Trophoblast cell (in vitro differentiated cells and primary cell): ENCODE results near the gene ALDH18A1.

ENCODE experiments used
- DNase-seq, 2 donors: peaks; one replicate each; pipeline ENCODE4 v3.0.0-alpha.2; 2016
- H2AFZ ChIP-seq: 2 replicates; pipeline ENCODE4 v1.6.1; 2013; ENCODE audit warnings: low read length, moderate library complexity, mild to moderate bottlenecking; ENCODE audit not compliant: insufficient read depth, poor library complexity
- H2AK5ac ChIP-seq: 2 replicates; pipeline ENCODE4 v1.6.1; 2013; ENCODE audit warnings: mild to moderate bottlenecking, low read length
- H2BK120ac ChIP-seq: 2 replicates; pipeline ENCODE4 v1.6.1; 2013; ENCODE audit warnings: low read length, mild to moderate bottlenecking, moderate library complexity; ENCODE audit not compliant: insufficient read depth, poor library complexity
- H2BK12ac ChIP-seq: 2 replicates; pipeline ENCODE4 v1.6.1; 2013; ENCODE audit warnings: mild to moderate bottlenecking, low read length, moderate library complexity
- H2BK5ac ChIP-seq: 2 replicates; pipeline ENCODE4 v1.6.1; 2013; ENCODE audit warnings: low read length, low read depth, moderate library complexity, mild to moderate bottlenecking; ENCODE audit not compliant: poor library complexity
- H3K14ac ChIP-seq: 2 replicates; pipeline ENCODE4 v1.6.1; 2013; ENCODE audit warnings: mild to moderate bottlenecking, low read length
- H3K18ac ChIP-seq: 2 replicates; pipeline ENCODE4 v1.6.1; 2013; ENCODE audit warnings: mild to moderate bottlenecking, low read length
- H3K23ac ChIP-seq: 2 replicates; pipeline ENCODE4 v1.6.1; 2013; ENCODE audit warnings: low read length
- H3K27ac ChIP-seq: 2 replicates; pipeline ENCODE4 v1.5.1; 2013; ENCODE audit warnings: low read depth, mild to moderate bottlenecking, inconsistent platforms, low read length, moderate library complexity
- H3K27me3 ChIP-seq: 2 replicates; pipeline ENCODE4 v1.6.1; 2013; ENCODE audit warnings: inconsistent platforms, mild to moderate bottlenecking, low read length, moderate library complexity; ENCODE audit not compliant: insufficient read depth
- H3K36me3 ChIP-seq, 2 experiments: 1 replicate in 1 of 2; 2 replicates in 1 of 2; pipeline ENCODE4 v1.6.1; 2013; ENCODE audit warnings: low read length in 2 of 2, mild to moderate bottlenecking in 2 of 2, moderate library complexity in 1 of 2; ENCODE audit not compliant: insufficient read depth in 2 of 2, control insufficient read depth in 1 of 2
- H3K4ac ChIP-seq: 2 replicates; pipeline ENCODE4 v1.6.1; 2013; ENCODE audit warnings: low read depth, mild to moderate bottlenecking, low read length, moderate library complexity
- H3K4me1 ChIP-seq, 2 experiments: 1 replicate in 1 of 2; 2 replicates in 1 of 2; pipeline ENCODE4 v1.6.1; 2013; ENCODE audit warnings: low read length in 2 of 2, mild to moderate bottlenecking in 2 of 2, moderate library complexity in 1 of 2; ENCODE audit not compliant: insufficient read depth in 2 of 2, control insufficient read depth in 1 of 2
- H3K4me2 ChIP-seq: 2 replicates; pipeline ENCODE4 v1.6.1; 2013; ENCODE audit warnings: inconsistent platforms, mild to moderate bottlenecking, low read length, moderate library complexity
- H3K4me3 ChIP-seq: 2 replicates; pipeline ENCODE4 v1.5.1; 2013; ENCODE audit warnings: mild to moderate bottlenecking, low read depth, low read length, inconsistent platforms
- H3K79me1 ChIP-seq: one replicate; pipeline ENCODE4 v1.6.1; 2013; ENCODE audit warnings: low read length
- H3K79me2 ChIP-seq: 2 replicates; pipeline ENCODE4 v1.6.1; 2013; ENCODE audit warnings: low read length, mild to moderate bottlenecking; ENCODE audit not compliant: control insufficient read depth, insufficient read depth, poor library complexity
- H3K9ac ChIP-seq: 2 replicates; pipeline ENCODE4 v1.6.1; 2013; ENCODE audit warnings: mild to moderate bottlenecking, low read length
- H3K9me3 ChIP-seq: 2 replicates; pipeline ENCODE4 v1.6.1; 2013; ENCODE audit warnings: low read depth, mild to moderate bottlenecking, control low read depth, inconsistent platforms, low read length; ENCODE audit not compliant: insufficient read depth
- H4K12ac ChIP-seq: 2 replicates; pipeline ENCODE4 v1.6.1; 2013; ENCODE audit warnings: low read depth, mild to moderate bottlenecking, low read length, moderate library complexity
- H4K8ac ChIP-seq: 2 replicates; pipeline ENCODE4 v1.6.1; 2013; ENCODE audit warnings: low read depth, mild to moderate bottlenecking, low read length, moderate library complexity
- H4K91ac ChIP-seq: one replicate; pipeline ENCODE4 v1.6.1; 2013; ENCODE audit warnings: low read depth, mild to moderate bottlenecking, low read length, moderate library complexity
- WGBS: extraction: QIAGEN DNeasy Blood & Tissue Kit; methylation state at CpG from one replicate; pipeline ENCODE4 v1.1.7; 2013; ENCODE audit warnings: missing lambda C conversion rate; ENCODE audit not compliant: insufficient read length, insufficient coverage; ENCODE audit errors: extremely low coverage; 5-methylcytosine and 5-hydroxymethylcytosine counted together

ALDH18A1 gene

GRCh38 chr10:95657250-95657649 is 739 bp upstream of the ALDH18A1 start:
- Histone ChIP-seq H3K4me1 (peaks cover 0 to 6% of the 10 kb centered on the region in 2 experiments), H3K18ac (no peak overlapping the region), H2BK120ac (no peak overlapping the region), H3K23ac (no peak overlapping the region), H2AFZ (peak overlapping the region; percentile 58), H3K79me1 (peaks cover 6% of the 10 kb centered on the region), H3K4me2 (peak overlapping the region; percentile 79), H4K12ac (no peak overlapping the region), H4K8ac (no peak overlapping the region), H2BK5ac (no peak overlapping the region), H3K9me3 (no peaks in the 10 kb centered on the region), H2AK5ac (no peak overlapping the region), H3K14ac (no peak overlapping the region), H3K4ac (no peak overlapping the region), H4K91ac (no peak overlapping the region), H3K36me3 (peaks cover 4 to 7% of the 10 kb centered on the region in 2 experiments), H2BK12ac (no peak overlapping the region), H3K79me2 (peaks cover 6% of the 10 kb centered on the region), H3K27ac (no peak overlapping the region), H3K4me3 (no peak overlapping the region), H3K9ac (no peak overlapping the region), H3K27me3 (no peaks in the 10 kb centered on the region)
- no peak for DNase-seq
- WGBS: no CpG with 5 or more reads among the region's 1 CpG

- H4K8ac ChIP-seq: peak overlapping the region; percentile 35
- H3K9me3 ChIP-seq: peaks cover 2% of the 10 kb centered on the region
- H3K14ac ChIP-seq: peak overlapping the region; percentile 59
- H3K23ac ChIP-seq: no peak overlapping the region
- H3K27me3 ChIP-seq: no peaks in the 10 kb centered on the region
- H4K91ac ChIP-seq: peak overlapping the region; percentile 28
- H3K9ac ChIP-seq: peak overlapping the region; percentile 77
- peaks cover 6% of the 10 kb centered on the region for H3K79me2 ChIP-seq
- no peak overlapping the region for H3K27ac ChIP-seq
- no peak overlapping the region for H2BK5ac ChIP-seq
- H3K36me3 ChIP-seq: peaks cover 7 to 13% of the 10 kb centered on the region in 2 experiments
- H3K18ac ChIP-seq: peak overlapping the region; percentile 13
- H2AK5ac ChIP-seq: no peak overlapping the region
- peak; percentile 40 to 52 for DNase-seq
- H3K4me1 ChIP-seq: peaks cover 0 to 6% of the 10 kb centered on the region in 2 experiments
- no peak overlapping the region for H2BK12ac ChIP-seq
- peak overlapping the region; percentile 6 for H2BK120ac ChIP-seq
- H2AFZ ChIP-seq: peak overlapping the region; percentile 13
- peak overlapping the region; percentile 79 for H3K4me2 ChIP-seq
- H3K4me3 ChIP-seq: peak overlapping the region; percentile 99
- WGBS: no CpG with 5 or more reads among the region's 23 CpGs
- peaks cover 6% of the 10 kb centered on the region for H3K79me1 ChIP-seq
- H4K12ac ChIP-seq: peak overlapping the region; percentile 6
- H3K4ac ChIP-seq: peak overlapping the region; percentile 35
Observed at GRCh38 chr10:95655571-95656290, 780 bp downstream of the ALDH18A1 start.

DNA sequence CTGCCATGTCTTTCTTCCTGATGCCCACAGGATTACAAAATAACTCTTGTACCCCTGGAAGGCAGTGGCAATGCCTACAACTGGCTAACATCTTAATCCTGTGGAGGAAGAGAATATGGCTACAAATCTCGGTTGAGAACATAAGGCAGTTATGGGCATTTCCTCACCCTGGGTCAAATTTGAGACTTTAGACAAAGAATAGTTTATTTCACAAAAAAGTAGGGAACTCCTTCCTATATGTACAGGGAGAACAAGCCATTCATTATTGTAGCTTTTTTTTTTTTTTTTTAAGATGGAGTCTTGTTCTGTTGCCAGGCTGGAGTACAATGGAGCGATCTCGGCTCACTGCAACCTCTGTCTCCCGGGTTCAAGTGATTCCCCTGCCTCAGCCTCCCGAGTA is 2.6 kb downstream of the ALDH18A1 start:
- H2AFZ ChIP-seq: no peak overlapping the region
- H2AK5ac ChIP-seq: no peak overlapping the region
- peaks cover 6% of the 10 kb centered on the region for H3K79me2 ChIP-seq
- no peak overlapping the region for H3K27ac ChIP-seq
- no peak overlapping the region for H2BK5ac ChIP-seq
- H3K4me2 ChIP-seq: no peak overlapping the region
- WGBS: no CpG with 5 or more reads among the region's 5 CpGs
- no peaks in the 10 kb centered on the region for H3K27me3 ChIP-seq
- no peak overlapping the region for H3K4ac ChIP-seq
- H3K4me1 ChIP-seq: peaks cover 0 to 8% of the 10 kb centered on the region in 2 experiments
- no peak overlapping the region for H3K4me3 ChIP-seq
- H3K9me3 ChIP-seq: peaks cover 2% of the 10 kb centered on the region
- peaks cover 6% of the 10 kb centered on the region for H3K79me1 ChIP-seq
- H3K14ac ChIP-seq: no peak overlapping the region
- no peak overlapping the region for H3K9ac ChIP-seq
- H3K36me3 ChIP-seq: peaks cover 7 to 17% of the 10 kb centered on the region in 2 experiments
- DNase-seq: no peak
- H2BK120ac ChIP-seq: no peak overlapping the region
- no peak overlapping the region for H4K12ac ChIP-seq
- no peak overlapping the region for H3K23ac ChIP-seq
- H4K91ac ChIP-seq: no peak overlapping the region
- H3K18ac ChIP-seq: no peak overlapping the region
- H4K8ac ChIP-seq: no peak overlapping the region
- H2BK12ac ChIP-seq: no peak overlapping the region

GRCh38 chr10:95651346-95652060 is 5.0 kb downstream of the ALDH18A1 start:
- no peak overlapping the region for H2BK120ac ChIP-seq
- H3K79me2 ChIP-seq: peaks cover 6% of the 10 kb centered on the region
- no peak overlapping the region for H2BK12ac ChIP-seq
- H4K8ac ChIP-seq: no peak overlapping the region
- peaks cover 17 to 19% of the 10 kb centered on the region in 2 experiments for H3K36me3 ChIP-seq
- H3K27me3 ChIP-seq: no peaks in the 10 kb centered on the region
- whole genome bisulfite sequencing: no CpG with 5 or more reads among the region's 1 CpG
- no peak overlapping the region for H2AFZ ChIP-seq
- peak; percentile 53 to 73 for DNase-seq
- H4K91ac ChIP-seq: no peak overlapping the region
- H3K4me3 ChIP-seq: no peak overlapping the region
- H2AK5ac ChIP-seq: no peak overlapping the region
- no peak overlapping the region for H3K27ac ChIP-seq
- no peak overlapping the region for H3K18ac ChIP-seq
- peaks cover 2% of the 10 kb centered on the region for H3K9me3 ChIP-seq
- H4K12ac ChIP-seq: no peak overlapping the region
- no peak overlapping the region for H3K14ac ChIP-seq
- H3K4me2 ChIP-seq: no peak overlapping the region
- H3K9ac ChIP-seq: no peak overlapping the region
- peaks cover 0 to 6% of the 10 kb centered on the region in 2 experiments for H3K4me1 ChIP-seq
- no peak overlapping the region for H3K23ac ChIP-seq
- no peak overlapping the region for H3K4ac ChIP-seq
- peaks cover 6% of the 10 kb centered on the region for H3K79me1 ChIP-seq
- H2BK5ac ChIP-seq: no peak overlapping the region
